Gastroesophageal sphincter (tissue), 4 donors: ENCODE data around the gene MAML3. TPM values are rescaled to one million over a fixed set of nuclear protein-coding genes. Genes with fewer than 3 reads are reported as not detected.

Source experiments
- ATAC-seq: fragments of 150-250 bp; one replicate; pipeline ENCODE4 v1.9.1; 2016; ENCODE audit warnings: mild to moderate bottlenecking, moderate library complexity
- H3K27ac ChIP-seq, 4 donors: fragments of 200-600 bp; sonication (generic) in 3 of 4; 1 replicate in 3 of 4; 2 replicates in 1 of 4; pipeline ENCODE4 v1.5.1; 2016 to 2019
- H3K27me3 ChIP-seq: fragments of 200-600 bp; sonication (generic); one replicate; pipeline ENCODE4 v1.5.1; 2019
- H3K36me3 ChIP-seq, 2 donors: fragments of 200-600 bp; sonication (generic); one replicate each; pipeline ENCODE4 v1.5.1; 2019; ENCODE audit warnings: control low read depth in 1 of 2
- H3K4me1 ChIP-seq, 3 donors: fragments of 200-600 bp; sonication (generic); 1 replicate in 2 of 3; 2 replicates in 1 of 3; pipeline ENCODE4 v1.5.1; 2016 to 2019; ENCODE audit warnings: control low read depth in 2 of 3
- H3K4me3 ChIP-seq, 2 donors: fragments of 200-600 bp; sonication (generic); one replicate each; pipeline ENCODE4 v1.5.1; 2019; ENCODE audit warnings: mild to moderate bottlenecking in 1 of 2, moderate library complexity in 1 of 2
- H3K9me3 ChIP-seq, 3 donors: fragments of 200-600 bp; sonication (generic); one replicate each; pipeline ENCODE4 v1.5.1; 2017 to 2019; ENCODE audit warnings: control low read depth in 2 of 3
- EP300 ChIP-seq: sonication (generic); formaldehyde crosslinking; IDR thresholded peaks from one replicate; pipeline ENCODE4 v1.6.1; 2017; ENCODE audit warnings: antibody characterized with exemption, mild to moderate bottlenecking
- POLR2A ChIP-seq, 2 donors: fragments of 450-650 bp; IDR thresholded peaks; one replicate each; pipeline ENCODE4 v1.6.1; 2017; ENCODE audit warnings: antibody characterized with exemption in 2 of 2, mild to moderate bottlenecking in 2 of 2, moderate library complexity in 1 of 2
- POLR2AphosphoS5 ChIP-seq: sonication (generic); formaldehyde crosslinking; IDR thresholded peaks from one replicate; pipeline ENCODE4 v1.6.1; 2017; ENCODE audit warnings: antibody characterized with exemption
- WGBS, 2 donors: methylation state at CpG; one replicate each; pipeline ENCODE4 v1.1.5; 2018; ENCODE audit warnings: low coverage in 1 of 2; 5-methylcytosine and 5-hydroxymethylcytosine counted together
- total RNA-seq, 4 donors: library from RNA; depleted of rRNA; stranded (reverse); fragments of >200 nt; gene quantifications; one replicate each; pipeline ENCODE4 v1.1.0, GENCODE V29; 2016
- TF ChIP-seq, protein P1 (sequence below), 4 experiments: fragments of 200-600 bp in 2 of 4; fragments of 450-650 bp in 2 of 4; sonication (generic) in 1 of 4; IDR thresholded peaks; one replicate each; pipeline ENCODE4 v1.5.1; 2017 to 2019; ENCODE audit warnings: antibody characterized with exemption in 4 of 4, mild to moderate bottlenecking in 2 of 4, moderate library complexity in 2 of 4

MAML3 gene
- total RNA-seq, 4 donors from 2014 or later: 5.3 to 10.6 (median 9.3) TPM

- H3K4me3 ChIP-seq: no peak overlapping the region
- peaks cover 0 to 9% (median 0%) of the 10 kb centered on the region in 3 donors for H3K9me3 ChIP-seq
- H3K36me3 ChIP-seq: no peaks in the 10 kb centered on the region
- 77 to 78% methylated on average over 3 of the region's 3 CpGs for WGBS, 2 donors
- peaks cover 8 to 45% (median 20%) of the 10 kb centered on the region in 3 donors for H3K4me1 ChIP-seq
- no peak for ATAC-seq
- H3K27me3 ChIP-seq: no peaks in the 10 kb centered on the region
- no peak for TF ChIP-seq EP300
- no peak for TF ChIP-seq POLR2AphosphoS5
- TF ChIP-seq, protein P1, sequence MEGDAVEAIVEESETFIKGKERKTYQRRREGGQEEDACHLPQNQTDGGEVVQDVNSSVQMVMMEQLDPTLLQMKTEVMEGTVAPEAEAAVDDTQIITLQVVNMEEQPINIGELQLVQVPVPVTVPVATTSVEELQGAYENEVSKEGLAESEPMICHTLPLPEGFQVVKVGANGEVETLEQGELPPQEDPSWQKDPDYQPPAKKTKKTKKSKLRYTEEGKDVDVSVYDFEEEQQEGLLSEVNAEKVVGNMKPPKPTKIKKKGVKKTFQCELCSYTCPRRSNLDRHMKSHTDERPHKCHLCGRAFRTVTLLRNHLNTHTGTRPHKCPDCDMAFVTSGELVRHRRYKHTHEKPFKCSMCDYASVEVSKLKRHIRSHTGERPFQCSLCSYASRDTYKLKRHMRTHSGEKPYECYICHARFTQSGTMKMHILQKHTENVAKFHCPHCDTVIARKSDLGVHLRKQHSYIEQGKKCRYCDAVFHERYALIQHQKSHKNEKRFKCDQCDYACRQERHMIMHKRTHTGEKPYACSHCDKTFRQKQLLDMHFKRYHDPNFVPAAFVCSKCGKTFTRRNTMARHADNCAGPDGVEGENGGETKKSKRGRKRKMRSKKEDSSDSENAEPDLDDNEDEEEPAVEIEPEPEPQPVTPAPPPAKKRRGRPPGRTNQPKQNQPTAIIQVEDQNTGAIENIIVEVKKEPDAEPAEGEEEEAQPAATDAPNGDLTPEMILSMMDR (IDR thresholded peaks at IDR 0.05): no peak
- TF ChIP-seq POLR2A (IDR thresholded peaks at IDR 0.05): no peak
- peak overlapping the region in 3 of 4 donors; percentile 70 to 83 (median 81) for H3K27ac ChIP-seq
Observed at GRCh38 chr4:139813881-139814280, 340.1 kb downstream of the MAML3 start.

DNA sequence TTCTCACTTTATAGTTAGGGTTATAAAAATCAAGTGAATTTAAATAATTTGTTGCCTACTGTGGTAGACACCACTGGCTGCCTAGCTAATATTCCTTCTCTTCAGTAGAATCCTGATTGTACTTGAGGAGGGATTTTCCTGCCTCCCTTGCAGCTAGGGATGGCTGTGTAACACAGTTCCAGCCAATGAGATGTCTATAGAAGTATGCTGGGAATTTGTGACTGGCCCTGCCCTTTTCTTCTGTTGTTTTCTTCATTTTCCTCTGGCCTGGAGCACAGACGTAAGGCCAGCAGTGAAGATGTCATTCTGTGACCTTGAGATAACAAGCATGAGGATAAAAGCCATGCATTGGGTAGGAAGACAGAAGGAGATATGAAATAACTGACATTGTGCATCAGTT is 343.3 kb downstream of the MAML3 start:
- TF ChIP-seq, protein P1 (IDR thresholded peaks at IDR 0.05): no peak
- TF ChIP-seq POLR2A (IDR thresholded peaks at IDR 0.05): no peak
- no peak for TF ChIP-seq EP300
- no peak for ATAC-seq
- Histone ChIP-seq H3K9me3 (peaks cover 0 to 9% (median 0%) of the 10 kb centered on the region in 3 donors), H3K4me1 (peaks cover 8 to 43% (median 25%) of the 10 kb centered on the region in 3 donors), H3K27ac (no peak overlapping the region), H3K36me3 (no peaks in the 10 kb centered on the region), H3K4me3 (no peak overlapping the region), H3K27me3 (no peaks in the 10 kb centered on the region)
- WGBS, 2 donors: 56 to 100% methylated on average over 1 of the region's 1 CpG

DNA sequence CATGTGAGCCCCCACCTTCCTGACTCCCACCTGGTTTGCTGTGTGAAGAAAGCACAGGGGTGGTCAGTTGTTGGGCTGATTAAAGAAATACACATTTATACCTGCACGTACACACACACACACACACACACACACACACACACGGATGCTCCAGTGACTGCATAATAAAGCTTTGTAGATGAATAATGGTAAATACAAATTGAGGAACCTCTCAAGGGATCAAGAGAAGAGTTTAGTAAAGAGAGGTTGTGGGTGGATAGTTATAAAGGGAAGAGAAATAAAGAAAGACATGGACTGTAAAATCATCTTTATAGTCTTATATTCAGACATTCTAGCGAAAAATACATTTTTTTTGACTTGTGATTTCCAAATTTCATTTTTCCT is 344.2 kb downstream of the MAML3 start:
- Histone ChIP-seq H3K27me3 (no peaks in the 10 kb centered on the region), H3K4me3 (no peak overlapping the region), H3K4me1 (peaks cover 0 to 33% (median 16%) of the 10 kb centered on the region in 3 donors), H3K36me3 (no peaks in the 10 kb centered on the region), H3K27ac (no peak overlapping the region), H3K9me3 (peaks cover 0 to 9% (median 0%) of the 10 kb centered on the region in 3 donors)
- TF ChIP-seq, protein P1 (IDR thresholded peaks at IDR 0.05): no peak
- TF ChIP-seq POLR2A (IDR thresholded peaks at IDR 0.05) (no peak), POLR2AphosphoS5 (no peak), EP300 (no peak)
- WGBS, 2 donors: 74 to 89% methylated on average over 1 to 3 of the region's 3 CpGs
- no peak for ATAC-seq

- H3K4me1 ChIP-seq: peaks cover 0 to 27% (median 11%) of the 10 kb centered on the region in 3 donors
- no peaks in the 10 kb centered on the region for H3K36me3 ChIP-seq
- peaks cover 0 to 9% (median 0%) of the 10 kb centered on the region in 3 donors for H3K9me3 ChIP-seq
- ATAC-seq: no peak
- no peak overlapping the region for H3K4me3 ChIP-seq
- TF ChIP-seq, protein P1 (IDR thresholded peaks at IDR 0.05): no peak
- no peak for TF ChIP-seq EP300
- no peak for TF ChIP-seq POLR2AphosphoS5
- no peak for TF ChIP-seq POLR2A (IDR thresholded peaks at IDR 0.05)
- peak overlapping the region in 3 of 4 donors; percentile 22 to 52 (median 50) for H3K27ac ChIP-seq
- 47 to 52% methylated on average over 10 to 11 of the region's 11 CpGs for WGBS, 2 donors
- H3K27me3 ChIP-seq: no peaks in the 10 kb centered on the region
Observed at GRCh38 chr4:139808808-139809756, 344.9 kb downstream of the MAML3 start.

GRCh38 chr4:139808381-139808807 is 345.6 kb downstream of the MAML3 start:
- no peak overlapping the region for H3K4me3 ChIP-seq
- no peak for TF ChIP-seq POLR2A (IDR thresholded peaks at IDR 0.05)
- TF ChIP-seq POLR2AphosphoS5: no peak
- no peak for TF ChIP-seq EP300
- TF ChIP-seq, protein P1 (IDR thresholded peaks at IDR 0.05): no peak
- peak overlapping the region in 2 of 4 donors; percentile 50 to 52 for H3K27ac ChIP-seq
- H3K4me1 ChIP-seq: peaks cover 0 to 20% (median 11%) of the 10 kb centered on the region in 3 donors
- H3K36me3 ChIP-seq: no peaks in the 10 kb centered on the region
- peaks cover 0 to 9% (median 0%) of the 10 kb centered on the region in 3 donors for H3K9me3 ChIP-seq
- ATAC-seq: no peak
- no peaks in the 10 kb centered on the region for H3K27me3 ChIP-seq
- WGBS, 2 donors: 32 to 68% methylated on average over 3 to 4 of the region's 4 CpGs
